Measurements from ENCODE around the gene SNRPB2. TPM values are rescaled to one million over a fixed set of nuclear protein-coding genes. Genes with fewer than 3 reads are reported as not detected.

The SNRPB2 gene
- total RNA-seq, 1 experiment from 2014 or later: 78.4 TPM

DNA sequence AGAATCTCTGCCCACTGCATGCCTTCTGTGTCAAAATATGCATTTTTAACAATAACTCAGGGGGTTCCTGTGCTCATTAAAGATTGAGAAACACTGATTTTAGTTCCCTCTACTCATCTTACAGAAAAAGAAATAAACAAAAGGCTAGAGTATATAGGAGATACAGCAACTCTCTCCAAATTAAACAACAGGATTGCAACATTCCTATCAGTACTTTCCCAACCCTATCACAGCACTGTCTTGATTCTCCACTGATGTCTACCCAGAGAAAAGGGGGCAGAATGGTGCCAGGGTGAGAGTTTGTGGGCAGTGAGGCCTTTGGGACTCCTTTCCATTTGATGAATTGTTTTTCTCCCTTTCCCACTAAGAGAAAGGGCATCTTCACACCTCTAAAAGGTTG lies 23.1 kb downstream of the SNRPB2 start:
- H3K4me2 ChIP-seq (ENCODE audit: low read length): no peak overlapping the region
- ChIA-PET POLR2A (no interaction called here), CTCF (no interaction called here)

More for the DNA sequence above, 23.1 kb downstream of the SNRPB2 start:
- Histone ChIP-seq H3K9me3 (ENCODE audit: control insufficient read depth in 1 of 2, insufficient read depth in 1 of 2, low read depth in 1 of 2, low read length in 2 of 2) (no peaks in the 10 kb centered on the region), H4K20me1 (ENCODE audit: insufficient read depth) (no peaks in the 10 kb centered on the region), H3K27me3 (ENCODE audit: insufficient read depth, low read length) (no peaks in the 10 kb centered on the region), H3K4me1 (ENCODE audit: control insufficient read depth in 1 of 2, insufficient read depth in 2 of 2, low read length in 2 of 2) (no peaks in the 10 kb centered on the region), H3K4me3 (replicated peaks in 1 of 2; ENCODE audit: low read depth in 1 of 2, low read length in 2 of 2) (no peak overlapping the region), H3K27ac (ENCODE audit: low read depth, low read length) (no peak overlapping the region), H2AFZ (ENCODE audit: low read depth, low read length, poor library complexity, severe bottlenecking) (no peak overlapping the region), H3K9ac (ENCODE audit: low read length) (no peak overlapping the region), H3K79me2 (ENCODE audit: insufficient read depth, low read length) (no peaks in the 10 kb centered on the region), H3K9me2 (ENCODE audit: insufficient read depth) (no peaks in the 10 kb centered on the region), H3K36me3 (ENCODE audit: control insufficient read depth in 1 of 2, insufficient read depth in 2 of 2, low read length in 2 of 2) (no peaks in the 10 kb centered on the region)
- RAD21 ChIA-PET (ENCODE audit: low non-redundant PET in 1 of 2, low total read pairs in 2 of 2, uncharacterized antibody in 2 of 2, unreplicated experiment in 2 of 2): no interaction called here
- BruUV-seq (replicated peaks): no TSS peak
- no peak for DNase-seq (ENCODE audit: low read depth, low spot score)
- intact Hi-C loops (cut with micrococcal nuclease): no loop called here
- ATAC-seq: no peak
- no peak for TF ChIP-seq ZFX (IDR thresholded peaks at IDR 0.05)
- TF ChIP-seq FOSL1 (IDR thresholded peaks at IDR 0.05; ENCODE audit: low read depth): no peak
- no peak for TF ChIP-seq POLR2A (IDR thresholded peaks at IDR 0.05; ENCODE audit: borderline replicate concordance, extremely low read depth, insufficient read depth, insufficient read length)
- TF ChIP-seq CBX3 (IDR thresholded peaks at IDR 0.05; ENCODE audit: low read depth): no peak
- TF ChIP-seq SP1 (IDR thresholded peaks at IDR 0.05; ENCODE audit: low read depth): no peak
- no peak for TF ChIP-seq JUND (IDR thresholded peaks at IDR 0.05)
- no peak for TF ChIP-seq EZH2 (IDR thresholded peaks at IDR 0.05)
- TF ChIP-seq SIN3A (IDR thresholded peaks at IDR 0.05; ENCODE audit: low read depth): no peak
- TF ChIP-seq SRF (IDR thresholded peaks at IDR 0.05; ENCODE audit: low read depth): no peak
- no peak for TF ChIP-seq ZBTB33 (IDR thresholded peaks at IDR 0.05; ENCODE audit: extremely low read depth, insufficient replicate concordance, low read length)
- no peak for TF ChIP-seq ATF3 (IDR thresholded peaks at IDR 0.05)
- TF ChIP-seq MAX (IDR thresholded peaks at IDR 0.05): no peak
